ENCODE results near the gene AGT. TPM values are rescaled to one million over a fixed set of nuclear protein-coding genes. Genes with fewer than 3 reads are reported as not detected.
A peak's percentile ranks its signal among the peaks of the same experiment; 100 is the strongest.

The AGT gene
- total RNA-seq, 3 donors from 2014 or later (not counting 1 experiment from before 2014, with no cell fraction given): not detected

DNA sequence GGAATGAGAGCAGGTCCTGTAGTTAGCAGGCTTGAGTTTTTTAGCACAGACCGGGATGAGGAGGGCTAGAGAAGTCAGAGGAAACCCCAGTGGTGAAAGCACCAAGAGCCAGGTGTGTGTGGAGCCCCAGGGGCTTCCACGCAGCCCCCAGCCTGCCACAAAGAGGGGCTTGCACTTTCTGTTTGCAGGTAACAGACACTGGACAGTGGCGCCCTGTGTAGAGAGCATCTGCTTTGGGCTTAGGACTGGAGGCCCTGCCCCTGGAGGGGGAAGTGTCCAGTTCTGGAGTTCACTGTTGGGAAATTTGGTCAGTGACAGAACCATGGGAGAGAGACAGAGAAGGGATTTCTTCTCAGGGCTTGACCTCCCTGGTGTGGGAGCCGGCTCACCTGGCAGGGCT is 19.5 kb downstream of the AGT start:
- Mint-ChIP-seq H3K4me1 (peaks cover 0 to 9% of the 10 kb centered on the region in 2 donors), H3K36me3 (peaks cover 20% of the 10 kb centered on the region), H3K4me3 (no peak overlapping the region), H3K27ac (peak overlapping the region in 1 of 2 donors; percentile 30), H3K27me3 (ENCODE audit: low read depth in 2 of 2) (no peaks in the 10 kb centered on the region), H3K9me3 (no peaks in the 10 kb centered on the region)
- ATAC-seq (no peak), DNase-seq (no peak)
- WGBS (ENCODE audit: insufficient coverage): 93% methylated on average over 4 of the region's 4 CpGs
- H3K27ac ChIP-seq (ENCODE audit: low read length): no peak overlapping the region
- no peaks in the 10 kb centered on the region for H3K27me3 ChIP-seq (ENCODE audit: control insufficient read depth, insufficient read depth, low read length)
- intact Hi-C loops (cut with micrococcal nuclease): no loop called here
- H3K36me3 ChIP-seq (ENCODE audit: control insufficient read depth, insufficient read depth, low read length): peaks cover 43% of the 10 kb centered on the region
- no peak overlapping the region for H3K4me3 ChIP-seq (ENCODE audit: low read length)
- TF ChIP-seq CTCF (IDR thresholded peaks at IDR 0.05): no peak
- peaks cover 7% of the 10 kb centered on the region for H3K4me1 ChIP-seq (ENCODE audit: control insufficient read depth, insufficient read depth, low read length)
- H3K9me3 ChIP-seq (ENCODE audit: control insufficient read depth, insufficient read depth, low read length): no peaks in the 10 kb centered on the region

GRCh38 chr1:230693777-230694176 is 20.1 kb downstream of the AGT start:
- H3K27me3 ChIP-seq (ENCODE audit: control insufficient read depth, insufficient read depth, low read length): no peaks in the 10 kb centered on the region
- H3K4me3 ChIP-seq (ENCODE audit: low read length): no peak overlapping the region
- ATAC-seq (no peak), DNase-seq (no peak)
- Mint-ChIP-seq H3K4me1 (peaks cover 0 to 9% of the 10 kb centered on the region in 2 donors), H3K9me3 (no peaks in the 10 kb centered on the region), H3K4me3 (no peak overlapping the region), H3K27ac (peak overlapping the region in 1 of 2 donors; percentile 30), H3K36me3 (peaks cover 20% of the 10 kb centered on the region), H3K27me3 (ENCODE audit: low read depth in 2 of 2) (no peaks in the 10 kb centered on the region)
- 94% methylated on average over 8 of the region's 8 CpGs for WGBS (ENCODE audit: insufficient coverage)
- intact Hi-C loops (cut with micrococcal nuclease): no loop called here
- H3K27ac ChIP-seq (ENCODE audit: low read length): no peak overlapping the region
- no peaks in the 10 kb centered on the region for H3K9me3 ChIP-seq (ENCODE audit: control insufficient read depth, insufficient read depth, low read length)
- no peak for TF ChIP-seq CTCF (IDR thresholded peaks at IDR 0.05)
- H3K36me3 ChIP-seq (ENCODE audit: control insufficient read depth, insufficient read depth, low read length): peaks cover 50% of the 10 kb centered on the region
- peaks cover 7% of the 10 kb centered on the region for H3K4me1 ChIP-seq (ENCODE audit: control insufficient read depth, insufficient read depth, low read length)

DNA sequence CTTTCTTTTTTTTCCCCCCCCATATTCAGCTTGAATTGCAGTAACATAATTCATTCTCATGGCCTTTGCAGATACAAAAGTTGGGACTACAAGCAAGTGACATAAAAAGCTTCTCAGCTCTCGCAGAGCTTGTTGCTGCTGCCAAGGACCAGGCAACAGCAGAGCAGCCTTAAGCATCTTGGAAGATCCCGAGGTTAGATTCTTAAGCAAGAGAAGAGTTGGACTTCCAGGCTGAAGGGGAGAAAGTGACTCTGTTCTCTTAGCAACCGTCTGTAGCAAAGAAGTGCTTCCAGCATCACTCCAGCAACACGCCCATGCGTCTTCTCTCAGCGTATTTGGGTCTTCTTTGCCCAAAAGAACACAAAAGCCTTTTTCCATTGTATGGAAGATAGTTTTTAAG is 20.7 kb downstream of the AGT start:
- no peak overlapping the region for H3K27ac Mint-ChIP-seq
- Histone ChIP-seq H3K27me3 (ENCODE audit: control insufficient read depth, insufficient read depth, low read length) (no peaks in the 10 kb centered on the region), H3K9me3 (ENCODE audit: control insufficient read depth, insufficient read depth, low read length) (no peaks in the 10 kb centered on the region), H3K4me3 (ENCODE audit: low read length) (no peak overlapping the region), H3K4me1 (ENCODE audit: control insufficient read depth, insufficient read depth, low read length) (peaks cover 7% of the 10 kb centered on the region), H3K36me3 (ENCODE audit: control insufficient read depth, insufficient read depth, low read length) (peaks cover 54% of the 10 kb centered on the region), H3K27ac (ENCODE audit: low read length) (no peak overlapping the region)
- H3K27me3 Mint-ChIP-seq (ENCODE audit: low read depth in 2 of 2): no peaks in the 10 kb centered on the region
- no peaks in the 10 kb centered on the region for H3K9me3 Mint-ChIP-seq
- DNase-seq (no peak), ATAC-seq (no peak)
- peaks cover 0 to 9% of the 10 kb centered on the region in 2 donors for H3K4me1 Mint-ChIP-seq
- 93% methylated on average over 3 of the region's 6 CpGs for WGBS (ENCODE audit: insufficient coverage)
- no peak for TF ChIP-seq CTCF (IDR thresholded peaks at IDR 0.05)
- intact Hi-C loops (cut with micrococcal nuclease): no loop called here
- H3K36me3 Mint-ChIP-seq: peaks cover 24% of the 10 kb centered on the region
- no peak overlapping the region for H3K4me3 Mint-ChIP-seq

DNA sequence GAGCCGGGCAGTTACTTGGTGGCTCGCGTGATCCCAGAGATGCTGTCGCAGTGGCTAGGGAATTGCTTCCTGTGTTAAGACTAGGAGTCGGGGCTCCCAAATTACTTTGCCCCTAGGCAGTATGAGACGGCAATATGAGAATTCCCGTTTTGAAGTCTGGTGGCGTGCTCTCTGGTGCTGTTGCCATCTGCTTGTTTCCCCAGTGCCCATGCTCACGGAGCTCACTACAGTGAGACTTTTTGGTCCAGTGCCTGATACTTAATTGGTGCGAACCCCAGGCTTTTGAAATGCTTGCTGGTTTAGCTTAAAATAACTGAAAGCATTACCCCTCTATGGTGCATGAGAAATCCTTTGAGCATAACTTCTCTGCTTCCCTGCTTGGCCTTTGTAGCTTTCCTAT is 22.3 kb downstream of the AGT start:
- ATAC-seq (no peak), DNase-seq (no peak)
- Mint-ChIP-seq H3K4me1 (peaks cover 0 to 9% of the 10 kb centered on the region in 2 donors), H3K27me3 (ENCODE audit: low read depth in 2 of 2) (no peaks in the 10 kb centered on the region), H3K27ac (peak overlapping the region in 1 of 2 donors; percentile 11), H3K9me3 (no peaks in the 10 kb centered on the region), H3K4me3 (no peak overlapping the region), H3K36me3 (peaks cover 26% of the 10 kb centered on the region)
- Histone ChIP-seq H3K4me3 (ENCODE audit: low read length) (no peak overlapping the region), H3K4me1 (ENCODE audit: control insufficient read depth, insufficient read depth, low read length) (peaks cover 7% of the 10 kb centered on the region), H3K36me3 (ENCODE audit: control insufficient read depth, insufficient read depth, low read length) (peaks cover 69% of the 10 kb centered on the region), H3K9me3 (ENCODE audit: control insufficient read depth, insufficient read depth, low read length) (no peaks in the 10 kb centered on the region), H3K27ac (ENCODE audit: low read length) (no peak overlapping the region), H3K27me3 (ENCODE audit: control insufficient read depth, insufficient read depth, low read length) (no peaks in the 10 kb centered on the region)
- intact Hi-C loops (cut with micrococcal nuclease): no loop called here
- TF ChIP-seq CTCF (IDR thresholded peaks at IDR 0.05): no peak
- 98% methylated on average over 10 of the region's 10 CpGs for WGBS (ENCODE audit: insufficient coverage)

Data from natural killer cell (primary cell).